Central memory CD8-positive, alpha-beta T cell (primary cell): ENCODE results near the gene TMED3.
A peak's percentile ranks its signal among the peaks of the same experiment; 100 is the strongest.

Source experiments
- ATAC-seq: fragments of 150-1000 bp; cut with Tn5 transposase; replicated peaks from 2 replicates; pipeline ENCODE4 v1.10.0; 2022; ENCODE audit warnings: mild to moderate bottlenecking, moderate FRiP score, moderate number of reproducible peaks; ENCODE audit not compliant: poor library complexity, severe bottlenecking; ENCODE audit errors: extremely low read depth
- DNase-seq, 2 donors: peaks; one replicate each; pipeline ENCODE4 v3.0.0; 2021; ENCODE audit warnings: low spot score in 2 of 2
- H3K27ac Mint-ChIP-seq: one replicate; pipeline ENCODE4 v1.8.0; 2022; ENCODE audit warnings: low read depth, mild to moderate bottlenecking, moderate library complexity, mixed read lengths
- H3K27me3 Mint-ChIP-seq: one replicate; pipeline ENCODE4 v1.8.0; 2022; ENCODE audit warnings: mixed read lengths
- H3K36me3 Mint-ChIP-seq: one replicate; pipeline ENCODE4 v1.8.0; 2022; ENCODE audit warnings: mild to moderate bottlenecking, moderate library complexity, mixed read lengths; ENCODE audit not compliant: insufficient read depth
- H3K4me1 Mint-ChIP-seq: one replicate; pipeline ENCODE4 v1.8.0; 2022; ENCODE audit warnings: mixed read lengths
- H3K4me3 Mint-ChIP-seq: one replicate; pipeline ENCODE4 v1.8.0; 2022; ENCODE audit warnings: mild to moderate bottlenecking, moderate library complexity, mixed read lengths
- H3K9me3 Mint-ChIP-seq: one replicate; pipeline ENCODE4 v1.8.0; 2022; ENCODE audit warnings: mixed read lengths

Gene TMED3

GRCh38 chr15:79310985-79311900 is at the start of gene TMED3:
Gene TMED3, plus strand, starts transcription at chr15:79311112. Its CDS starts 138 bp downstream, at chr15:79311250.
- Mint-ChIP-seq H3K4me1 (peaks cover 41% of the 10 kb centered on the region), H3K9me3 (no peaks in the 10 kb centered on the region), H3K36me3 (peaks cover 14% of the 10 kb centered on the region), H3K27ac (peak within 1 kb of the TSS; percentile 67), H3K27me3 (no peaks in the 10 kb centered on the region), H3K4me3 (peak within 1 kb of the TSS; percentile 82)
- ATAC-seq, result peak; percentile 92
- DNase-seq, result peak; percentile 66 to 67

- DNase-seq (no peak), ATAC-seq (no peak)
- no peaks in the 10 kb centered on the region for H3K9me3 Mint-ChIP-seq
- no peaks in the 10 kb centered on the region for H3K4me1 Mint-ChIP-seq
- peaks cover 52% of the 10 kb centered on the region for H3K27me3 Mint-ChIP-seq
- H3K4me3 Mint-ChIP-seq, result no peak overlapping the region
- no peak overlapping the region for H3K27ac Mint-ChIP-seq
- no peaks in the 10 kb centered on the region for H3K36me3 Mint-ChIP-seq
Measured at GRCh38 chr15:79261836-79262235, 49.1 kb upstream of the TMED3 start.

GRCh38 chr15:79265167-79265566 is 45.7 kb upstream of the TMED3 start:
- H3K4me1 Mint-ChIP-seq, result no peaks in the 10 kb centered on the region

GRCh38 chr15:79265987-79266579 is 44.8 kb upstream of the TMED3 start:
- ATAC-seq, result no peak

More at GRCh38 chr15:79265167-79265566, 45.7 kb upstream of the TMED3 start:
- H3K27me3 Mint-ChIP-seq, result peaks cover 62% of the 10 kb centered on the region
- DNase-seq (no peak), ATAC-seq (no peak)
- H3K36me3 Mint-ChIP-seq, result no peaks in the 10 kb centered on the region
- no peaks in the 10 kb centered on the region for H3K9me3 Mint-ChIP-seq
- H3K27ac Mint-ChIP-seq, result no peak overlapping the region
- no peak overlapping the region for H3K4me3 Mint-ChIP-seq

GRCh38 chr15:79282371-79283251 is 28.3 kb upstream of the TMED3 start, which contains the start of gene ANKRD34C:
Gene ANKRD34C, plus strand, starts transcription at chr15:79282722. Its CDS starts 10,563 bp downstream, at chr15:79293285.
- Mint-ChIP-seq H3K27me3 (peaks cover 88% of the 10 kb centered on the region), H3K27ac (no peak within 1 kb of the TSS), H3K9me3 (no peaks in the 10 kb centered on the region), H3K36me3 (no peaks in the 10 kb centered on the region), H3K4me3 (no peak within 1 kb of the TSS), H3K4me1 (peaks cover 6% of the 10 kb centered on the region)
- ATAC-seq, result no peak
- DNase-seq, result no peak

More at GRCh38 chr15:79265987-79266579, 44.8 kb upstream of the TMED3 start:
- no peak overlapping the region for H3K27ac Mint-ChIP-seq
- H3K27me3 Mint-ChIP-seq, result peaks cover 62% of the 10 kb centered on the region
- no peaks in the 10 kb centered on the region for H3K36me3 Mint-ChIP-seq
- no peaks in the 10 kb centered on the region for H3K9me3 Mint-ChIP-seq
- DNase-seq, result no peak
- no peaks in the 10 kb centered on the region for H3K4me1 Mint-ChIP-seq
- no peak overlapping the region for H3K4me3 Mint-ChIP-seq

- DNase-seq (no peak), ATAC-seq (no peak)
- Mint-ChIP-seq H3K4me1 (peaks cover 6% of the 10 kb centered on the region), H3K4me3 (no peak overlapping the region), H3K9me3 (no peaks in the 10 kb centered on the region), H3K27me3 (peaks cover 88% of the 10 kb centered on the region), H3K36me3 (no peaks in the 10 kb centered on the region), H3K27ac (no peak overlapping the region)
Measured at GRCh38 chr15:79283252-79284048, 27.5 kb upstream of the TMED3 start.

GRCh38 chr15:79290642-79291275 is 20.2 kb upstream of the TMED3 start:
- Mint-ChIP-seq H3K27me3 (peaks cover 83% of the 10 kb centered on the region), H3K9me3 (no peaks in the 10 kb centered on the region), H3K4me1 (peaks cover 6% of the 10 kb centered on the region), H3K4me3 (no peak overlapping the region), H3K36me3 (peaks cover 1% of the 10 kb centered on the region), H3K27ac (no peak overlapping the region)
- ATAC-seq (no peak), DNase-seq (no peak)

- ATAC-seq, result no peak
- Mint-ChIP-seq H3K4me1 (peaks cover 6% of the 10 kb centered on the region), H3K4me3 (no peak overlapping the region), H3K9me3 (no peaks in the 10 kb centered on the region), H3K27ac (no peak overlapping the region), H3K27me3 (peaks cover 73% of the 10 kb centered on the region), H3K36me3 (peaks cover 1% of the 10 kb centered on the region)
- no peak for DNase-seq
Measured at GRCh38 chr15:79292011-79292410, 18.9 kb upstream of the TMED3 start.

- H3K4me1 Mint-ChIP-seq, result peaks cover 6% of the 10 kb centered on the region
- H3K9me3 Mint-ChIP-seq, result no peaks in the 10 kb centered on the region
- DNase-seq, result no peak
- no peak for ATAC-seq
- H3K4me3 Mint-ChIP-seq, result no peak overlapping the region
- H3K27ac Mint-ChIP-seq, result no peak overlapping the region
- H3K27me3 Mint-ChIP-seq, result peaks cover 67% of the 10 kb centered on the region
- peaks cover 1% of the 10 kb centered on the region for H3K36me3 Mint-ChIP-seq
Measured at GRCh38 chr15:79294075-79294474, 16.8 kb upstream of the TMED3 start.

GRCh38 chr15:79296583-79296982 is 14.3 kb upstream of the TMED3 start:
- peaks cover under 1% of the 10 kb centered on the region for H3K36me3 Mint-ChIP-seq
- no peak for DNase-seq
- no peak for ATAC-seq
- H3K27ac Mint-ChIP-seq, result no peak overlapping the region
- no peaks in the 10 kb centered on the region for H3K4me1 Mint-ChIP-seq
- H3K9me3 Mint-ChIP-seq, result no peaks in the 10 kb centered on the region
- no peak overlapping the region for H3K4me3 Mint-ChIP-seq
- H3K27me3 Mint-ChIP-seq, result peaks cover 61% of the 10 kb centered on the region

GRCh38 chr15:79299126-79299840 is 11.6 kb upstream of the TMED3 start:
- H3K4me3 Mint-ChIP-seq, result no peak overlapping the region
- H3K9me3 Mint-ChIP-seq, result no peaks in the 10 kb centered on the region
- DNase-seq (no peak), ATAC-seq (no peak)
- H3K4me1 Mint-ChIP-seq, result no peaks in the 10 kb centered on the region
- H3K27ac Mint-ChIP-seq, result no peak overlapping the region
- H3K27me3 Mint-ChIP-seq, result peaks cover 64% of the 10 kb centered on the region
- H3K36me3 Mint-ChIP-seq, result no peaks in the 10 kb centered on the region
